Activated CD8-positive, alpha-beta T cell treated with anti-CD3 and anti-CD28 coated beads for 36 hours (primary cell): ENCODE measurements around the gene MICALL2. TPM values are rescaled to one million over a fixed set of nuclear protein-coding genes. Genes with fewer than 3 reads are reported as not detected.

Experiments used
- ATAC-seq: fragments of 200-7000 bp; cut with Tn5 transposase; one replicate; pipeline ENCODE4 v1.10.0; 2021; ENCODE audit warnings: mild to moderate bottlenecking, moderate library complexity
- CTCF ChIA-PET: fragments of 350-600 bp; sonication (Branson Sonifier 250); formaldehyde crosslinking; loops from one replicate; lab custom pipeline; 2021; ENCODE audit warnings: antibody characterized with exemption; lab: Charles Lee
- POLR2A ChIA-PET: fragments of 350-600 bp; sonication (Branson Sonifier 250); formaldehyde crosslinking; loops from one replicate; lab custom pipeline; 2021; ENCODE audit warnings: antibody characterized with exemption; lab: Charles Lee
- DNase-seq: peaks from one replicate; pipeline ENCODE4 v3.0.0-alpha.2; 2020
- H3K27ac Mint-ChIP-seq: one replicate; pipeline ENCODE4 v1.8.0; 2021; ENCODE audit warnings: mild to moderate bottlenecking, mixed read lengths
- H3K27me3 Mint-ChIP-seq: one replicate; pipeline ENCODE4 v1.8.0; 2021; ENCODE audit warnings: mixed read lengths
- H3K36me3 Mint-ChIP-seq: one replicate; pipeline ENCODE4 v1.8.0; 2021; ENCODE audit warnings: low read depth, mixed read lengths
- H3K4me1 Mint-ChIP-seq: one replicate; pipeline ENCODE4 v1.8.0; 2021; ENCODE audit warnings: low read depth, mixed read lengths
- H3K4me3 Mint-ChIP-seq: one replicate; pipeline ENCODE4 v1.8.0; 2021; ENCODE audit warnings: mild to moderate bottlenecking, moderate library complexity, mixed read lengths
- H3K9me3 Mint-ChIP-seq: one replicate; pipeline ENCODE4 v1.8.0; 2021; ENCODE audit warnings: mixed read lengths
- CTCF ChIP-seq: fragments of 200-600 bp; IDR thresholded peaks from one replicate; pipeline ENCODE4 v1.8.0; 2022; ENCODE audit warnings: antibody characterized with exemption, mild to moderate bottlenecking
- intact Hi-C: fragments of 100-400 bp; cut with micrococcal nuclease; formaldehyde crosslinking; loops from one replicate; pipeline ENCODE4 v1.10.0; 2022
- total RNA-seq, 2 experiments: library from RNA; stranded (reverse); gene quantifications; one replicate each; pipeline ENCODE4 v1.2.3, GENCODE V29; 2021

Gene MICALL2
- total RNA-seq, 2 experiments from 2014 or later: 3.0 to 4.2 TPM

- DNase-seq (no peak), ATAC-seq (no peak)
- ChIA-PET CTCF (no interaction called here), POLR2A (no interaction called here)
- H3K4me1 Mint-ChIP-seq: no peaks in the 10 kb centered on the region
- no peaks in the 10 kb centered on the region for H3K27me3 Mint-ChIP-seq
- no peak for TF ChIP-seq CTCF
- H3K27ac Mint-ChIP-seq: no peak overlapping the region
- H3K4me3 Mint-ChIP-seq: no peak overlapping the region
- H3K36me3 Mint-ChIP-seq: peaks cover 15% of the 10 kb centered on the region
- intact Hi-C loops: no loop called here
- H3K9me3 Mint-ChIP-seq: no peaks in the 10 kb centered on the region
These were observed 28.2 kb upstream of the MICALL2 start for GRCh38 chr7:1487466-1487865.

DNA sequence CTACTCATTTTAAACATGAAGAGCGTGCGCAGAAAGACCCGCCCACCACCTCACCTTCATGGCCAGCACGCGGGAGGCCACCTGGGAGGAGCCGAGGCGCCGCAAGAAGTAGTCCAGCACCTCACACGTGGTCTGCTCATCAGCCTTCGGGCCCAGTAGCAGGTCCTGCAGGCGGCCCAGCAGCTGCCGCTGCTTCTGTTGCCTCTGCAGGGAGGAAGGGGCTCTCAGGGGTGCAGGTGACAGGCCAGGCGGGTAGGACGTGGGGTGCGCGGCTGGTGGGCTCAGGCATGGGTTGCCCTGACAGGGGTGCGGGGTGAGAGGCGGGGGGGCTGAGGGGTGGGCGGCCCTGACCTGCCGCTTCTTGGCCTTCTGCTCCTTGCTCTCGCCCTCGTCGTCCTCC, 27.3 kb upstream of the MICALL2 start:
- DNase-seq: no peak
- H3K4me3 Mint-ChIP-seq: no peak overlapping the region
- intact Hi-C loops: no loop called here
- POLR2A ChIA-PET: no interaction called here
- H3K27ac Mint-ChIP-seq: no peak overlapping the region
- no peak for TF ChIP-seq CTCF
- no peaks in the 10 kb centered on the region for H3K27me3 Mint-ChIP-seq
- H3K9me3 Mint-ChIP-seq: no peaks in the 10 kb centered on the region
- no peak for ATAC-seq
- peaks cover 13% of the 10 kb centered on the region for H3K36me3 Mint-ChIP-seq
- CTCF ChIA-PET: interaction anchor here (1.6 kb wide), 1 partner anchor 12 kb away, joined by 5 read pairs; no protein-coding TSS in a partner anchor
- no peaks in the 10 kb centered on the region for H3K4me1 Mint-ChIP-seq

DNA sequence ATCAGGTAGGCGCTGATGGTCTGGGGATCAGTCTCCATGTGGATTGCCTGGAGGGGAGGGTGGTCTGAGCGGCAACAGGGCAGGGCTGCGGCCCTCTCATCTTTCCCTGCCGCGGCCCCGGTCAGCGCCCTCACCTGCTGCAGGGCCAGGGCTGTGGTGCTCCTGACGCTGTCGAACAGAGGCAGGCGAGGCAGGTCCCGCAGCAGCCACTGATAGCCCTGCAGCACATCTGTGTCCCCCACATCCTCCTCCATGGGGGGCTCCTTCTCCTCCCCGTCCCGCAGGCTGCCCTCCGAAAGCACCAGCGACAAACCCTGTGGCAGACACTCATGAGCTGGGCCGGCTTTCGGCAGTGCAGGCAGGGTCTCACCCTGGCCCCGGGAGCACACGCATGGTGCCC, 25.9 kb upstream of the MICALL2 start:
- DNase-seq (no peak), ATAC-seq (no peak)
- no peak overlapping the region for H3K4me3 Mint-ChIP-seq
- ChIA-PET POLR2A (interaction anchor here (1.0 kb wide), 2 partner anchors 13 to 16 kb away, joined by 3 read pairs; no protein-coding TSS in a partner anchor), CTCF (interaction anchor here (1.6 kb wide), 1 partner anchor 10 kb away, joined by 5 read pairs; no protein-coding TSS in a partner anchor)
- no peaks in the 10 kb centered on the region for H3K4me1 Mint-ChIP-seq
- peaks cover 3% of the 10 kb centered on the region for H3K36me3 Mint-ChIP-seq
- intact Hi-C loops: no loop called here
- TF ChIP-seq CTCF: no peak
- no peaks in the 10 kb centered on the region for H3K27me3 Mint-ChIP-seq
- no peak overlapping the region for H3K27ac Mint-ChIP-seq
- no peaks in the 10 kb centered on the region for H3K9me3 Mint-ChIP-seq

GRCh38 chr7:1484569-1484968, 25.3 kb upstream of the MICALL2 start:
- no peak for DNase-seq
- TF ChIP-seq CTCF: no peak
- ChIA-PET CTCF (no interaction called here), POLR2A (no interaction called here)
- Mint-ChIP-seq H3K36me3 (no peaks in the 10 kb centered on the region), H3K4me1 (no peaks in the 10 kb centered on the region), H3K4me3 (no peak overlapping the region), H3K27ac (no peak overlapping the region), H3K27me3 (no peaks in the 10 kb centered on the region), H3K9me3 (no peaks in the 10 kb centered on the region)
- intact Hi-C loops: no loop called here
- no peak for ATAC-seq

GRCh38 chr7:1483536-1484505, 24.6 kb upstream of the MICALL2 start:
- no peaks in the 10 kb centered on the region for H3K4me1 Mint-ChIP-seq
- H3K4me3 Mint-ChIP-seq: no peak overlapping the region
- H3K36me3 Mint-ChIP-seq: no peaks in the 10 kb centered on the region
- ATAC-seq (no peak), DNase-seq (no peak)
- no peaks in the 10 kb centered on the region for H3K9me3 Mint-ChIP-seq
- ChIA-PET CTCF (no interaction called here), POLR2A (no interaction called here)
- no peak for TF ChIP-seq CTCF
- intact Hi-C loops: no loop called here
- H3K27ac Mint-ChIP-seq: no peak overlapping the region
- H3K27me3 Mint-ChIP-seq: no peaks in the 10 kb centered on the region
